ENCODE data around the gene NDFIP1. TPM values are rescaled to one million over a fixed set of nuclear protein-coding genes. Genes with fewer than 3 reads are reported as not detected.

NDFIP1 gene
- total RNA-seq, 1 experiment from 2014 or later, result 26.6 TPM

DNA sequence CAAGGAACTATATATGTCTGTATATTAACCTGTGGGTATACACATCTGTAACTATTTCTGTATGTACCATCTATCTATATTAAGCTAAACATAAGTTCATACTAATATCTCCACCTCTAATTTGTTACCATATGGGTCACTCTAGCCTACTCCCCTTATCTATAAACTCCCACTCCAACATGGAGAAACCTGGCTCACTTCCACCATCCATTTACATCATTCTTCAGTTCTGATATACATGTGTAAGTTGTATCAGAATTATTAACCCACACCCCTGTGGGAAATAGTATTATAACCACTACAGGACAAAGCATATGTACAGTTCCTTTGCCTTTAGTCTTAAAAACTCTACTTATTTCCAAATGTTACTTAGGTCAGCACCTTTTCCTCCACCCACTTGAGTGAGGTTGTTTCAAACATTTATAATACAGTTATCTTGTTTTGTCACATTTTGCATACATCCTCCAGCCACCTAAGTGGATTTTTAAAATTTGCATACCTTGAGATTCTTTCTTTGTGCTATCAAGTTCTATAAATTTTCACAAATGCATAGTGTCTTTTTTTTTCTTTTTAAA, 10.6 kb downstream of the NDFIP1 start:
- Histone ChIP-seq H3K79me2 (ENCODE audit: insufficient read depth, low read length) (peaks cover 2% of the 10 kb centered on the region; the same call in 1 of the 2 replicates), H4K8ac (replicated peaks; ENCODE audit: insufficient read length, low read depth, low read length) (no peak overlapping the region), H3K27ac (ENCODE audit: insufficient read length, low read depth, low read length) (no peak overlapping the region), H2BK20ac (ENCODE audit: low read depth, low read length, poor library complexity, severe bottlenecking) (no peak overlapping the region), H4K5ac (ENCODE audit: insufficient read length, low read depth, low read length) (no peak overlapping the region), H3K18ac (ENCODE audit: insufficient read length, low read depth, low read length) (no peak overlapping the region), H4K91ac (ENCODE audit: insufficient read length, low read depth, low read length) (no peak overlapping the region), H3K27me3 (ENCODE audit: insufficient read depth, low read length) (no peaks in the 10 kb centered on the region), H3K14ac (ENCODE audit: insufficient read depth, low read length) (no peak overlapping the region), H2AK5ac (ENCODE audit: insufficient read length, low read length) (no peak overlapping the region), H3K56ac (ENCODE audit: insufficient read length, low read depth, low read length) (no peak overlapping the region), H3K4me1 (ENCODE audit: insufficient read depth, low read length) (peaks cover 2% of the 10 kb centered on the region; the same call in 1 of the 2 replicates), H3K9ac (ENCODE audit: extremely low read depth, insufficient read length, low read length) (no peak overlapping the region), H3K4ac (ENCODE audit: low read depth, low read length) (no peak overlapping the region), H2BK120ac (ENCODE audit: low read depth, low read length, poor library complexity, severe bottlenecking) (no peak overlapping the region), H4K20me1 (ENCODE audit: control insufficient read depth, insufficient read depth, insufficient read length) (no peaks in the 10 kb centered on the region), H2BK5ac (ENCODE audit: insufficient read length, low read length) (no peak overlapping the region), H3K23ac (ENCODE audit: insufficient read length, low read depth, low read length) (no peak overlapping the region), H2AFZ (ENCODE audit: low read length) (no peak overlapping the region), H2BK12ac (ENCODE audit: insufficient read length, low read depth, low read length) (no peak overlapping the region), H3K23me2 (ENCODE audit: insufficient read length, low read depth, low read length, poor library complexity, severe bottlenecking) (no peaks in the 10 kb centered on the region), H2BK15ac (ENCODE audit: low read depth, low read length) (no peak overlapping the region), H3K9me3 (ENCODE audit: control insufficient read depth, low read depth, low read length) (no peaks in the 10 kb centered on the region), H3T11ph (ENCODE audit: low read length) (no peak overlapping the region), H3K79me1 (ENCODE audit: insufficient read depth, low read depth, low read length, poor library complexity, severe bottlenecking) (peaks cover 4% of the 10 kb centered on the region), H3K4me2 (ENCODE audit: insufficient read depth, insufficient read length, low read length) (no peak overlapping the region)
- no peak overlapping the region; a peak in 1 of 7 replicates for H3K27ac Mint-ChIP-seq
- no peak for DNase-seq
- peaks cover 0 to 13% (median 0%) of the 10 kb centered on the region in 3 experiments; a peak in 1 of 7 replicates for H3K36me3 Mint-ChIP-seq (ENCODE audit: insufficient read depth in 1 of 3, low read depth in 3 of 3)
- no peak for TF ChIP-seq CTCF (conservative IDR thresholded peaks at IDR 0.05)
- H3K4me3 Mint-ChIP-seq, result no peak overlapping the region
- no peaks in the 10 kb centered on the region for H3K27me3 Mint-ChIP-seq (ENCODE audit: low read depth)
- no peaks in the 10 kb centered on the region for H3K9me3 Mint-ChIP-seq
- H3K4me1 Mint-ChIP-seq, result peaks cover 7% of the 10 kb centered on the region in 2 experiments

All from H9 (cell line).